Measurements from ENCODE around the gene PITPNM3. TPM values are rescaled to one million over a fixed set of nuclear protein-coding genes. Genes with fewer than 3 reads are reported as not detected.

PITPNM3 gene
- total RNA-seq, 1 experiment from 2014 or later, result 0.71 TPM

- intact Hi-C loops (cut with micrococcal nuclease; ENCODE audit: unreplicated experiment), result no loop called here
- no peaks in the 10 kb centered on the region for H3K36me3 ChIP-seq (ENCODE audit: insufficient read depth, low read length, poor library complexity, severe bottlenecking)
- CTCF ChIA-PET, result no interaction called here
- no peak overlapping the region for H3K27ac ChIP-seq (ENCODE audit: low read depth, low read length, poor library complexity, severe bottlenecking)
- no peaks in the 10 kb centered on the region for H3K9me3 ChIP-seq (ENCODE audit: low read depth, low read length, poor library complexity, severe bottlenecking)
- no TSS peak for BruUV-seq (replicated peaks)
- no peak for DNase-seq (ENCODE audit: low spot score)
- H3K27me3 ChIP-seq (replicated peaks; ENCODE audit: insufficient read depth, low read depth, low read length, poor library complexity), result no peaks in the 10 kb centered on the region
- TF ChIP-seq, protein P1, sequence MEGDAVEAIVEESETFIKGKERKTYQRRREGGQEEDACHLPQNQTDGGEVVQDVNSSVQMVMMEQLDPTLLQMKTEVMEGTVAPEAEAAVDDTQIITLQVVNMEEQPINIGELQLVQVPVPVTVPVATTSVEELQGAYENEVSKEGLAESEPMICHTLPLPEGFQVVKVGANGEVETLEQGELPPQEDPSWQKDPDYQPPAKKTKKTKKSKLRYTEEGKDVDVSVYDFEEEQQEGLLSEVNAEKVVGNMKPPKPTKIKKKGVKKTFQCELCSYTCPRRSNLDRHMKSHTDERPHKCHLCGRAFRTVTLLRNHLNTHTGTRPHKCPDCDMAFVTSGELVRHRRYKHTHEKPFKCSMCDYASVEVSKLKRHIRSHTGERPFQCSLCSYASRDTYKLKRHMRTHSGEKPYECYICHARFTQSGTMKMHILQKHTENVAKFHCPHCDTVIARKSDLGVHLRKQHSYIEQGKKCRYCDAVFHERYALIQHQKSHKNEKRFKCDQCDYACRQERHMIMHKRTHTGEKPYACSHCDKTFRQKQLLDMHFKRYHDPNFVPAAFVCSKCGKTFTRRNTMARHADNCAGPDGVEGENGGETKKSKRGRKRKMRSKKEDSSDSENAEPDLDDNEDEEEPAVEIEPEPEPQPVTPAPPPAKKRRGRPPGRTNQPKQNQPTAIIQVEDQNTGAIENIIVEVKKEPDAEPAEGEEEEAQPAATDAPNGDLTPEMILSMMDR (conservative IDR thresholded peaks at IDR 0.05; ENCODE audit: low read depth, low read length), result no peak
- no peak for TF ChIP-seq EZH2 (IDR thresholded peaks at IDR 0.05; ENCODE audit: borderline replicate concordance, low read depth, low read length, poor library complexity, severe bottlenecking)
- H3K4me1 ChIP-seq (ENCODE audit: insufficient read depth, low read length, poor library complexity, severe bottlenecking), result peaks cover 41% of the 10 kb centered on the region
- POLR2A ChIA-PET (ENCODE audit: low non-redundant PET), result no interaction called here
- H3K4me3 ChIP-seq (ENCODE audit: low read depth, low read length, poor library complexity, severe bottlenecking), result no peak overlapping the region
These were observed 63.3 kb downstream of the PITPNM3 start for GRCh38 chr17:6492892-6493674.

DNA sequence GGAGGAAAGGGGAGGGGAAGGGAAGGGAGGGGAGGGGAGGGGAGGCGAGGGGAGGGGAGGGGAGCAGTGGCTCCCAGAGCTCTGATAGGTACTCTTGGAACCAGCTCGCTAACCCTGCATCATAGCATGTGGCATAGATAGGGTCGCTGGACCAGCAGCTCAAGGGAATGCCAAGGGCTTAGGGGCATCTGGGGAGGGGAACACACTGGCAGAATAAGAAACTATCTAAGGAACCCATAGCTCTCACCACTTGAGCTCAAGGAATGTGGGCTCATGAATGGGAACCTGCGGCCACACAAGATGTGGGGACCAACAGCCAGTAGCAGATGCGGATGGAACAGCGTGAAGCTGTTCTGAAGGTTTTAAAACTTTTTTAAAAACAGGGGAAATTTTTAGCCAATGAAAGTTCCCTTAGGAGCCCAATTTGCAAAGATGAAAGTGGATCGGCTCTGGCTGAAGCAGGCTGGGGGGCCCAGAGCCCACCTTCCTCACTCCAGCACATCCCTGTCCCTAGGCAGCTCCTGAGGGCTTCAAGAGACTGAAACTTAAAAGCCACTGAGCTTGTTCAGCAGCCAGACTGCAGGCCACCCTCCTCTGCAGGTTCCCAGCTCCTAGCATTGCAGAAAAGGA is 65.2 kb downstream of the PITPNM3 start:
- H3K9me3 ChIP-seq (ENCODE audit: low read depth, low read length, poor library complexity, severe bottlenecking), result no peaks in the 10 kb centered on the region
- DNase-seq (ENCODE audit: low spot score), result no peak
- H3K36me3 ChIP-seq (ENCODE audit: insufficient read depth, low read length, poor library complexity, severe bottlenecking), result no peaks in the 10 kb centered on the region
- POLR2A ChIA-PET (ENCODE audit: low non-redundant PET), result no interaction called here
- H3K4me1 ChIP-seq (ENCODE audit: insufficient read depth, low read length, poor library complexity, severe bottlenecking), result peaks cover 41% of the 10 kb centered on the region
- CTCF ChIA-PET, result no interaction called here
- TF ChIP-seq EZH2 (IDR thresholded peaks at IDR 0.05; ENCODE audit: borderline replicate concordance, low read depth, low read length, poor library complexity, severe bottlenecking), result no peak
- TF ChIP-seq, protein P1 (conservative IDR thresholded peaks at IDR 0.05; ENCODE audit: low read depth, low read length), result no peak
- no peaks in the 10 kb centered on the region for H3K27me3 ChIP-seq (replicated peaks; ENCODE audit: insufficient read depth, low read depth, low read length, poor library complexity)
- H3K4me3 ChIP-seq (ENCODE audit: low read depth, low read length, poor library complexity, severe bottlenecking), result no peak overlapping the region
- H3K27ac ChIP-seq (ENCODE audit: low read depth, low read length, poor library complexity, severe bottlenecking), result no peak overlapping the region
- intact Hi-C loops (cut with micrococcal nuclease; ENCODE audit: unreplicated experiment), result no loop called here
- no TSS peak for BruUV-seq (replicated peaks)

GRCh38 chr17:6489016-6489550 is 67.3 kb downstream of the PITPNM3 start:
- no TSS peak for BruUV-seq (replicated peaks)
- no peaks in the 10 kb centered on the region for H3K36me3 ChIP-seq (ENCODE audit: insufficient read depth, low read length, poor library complexity, severe bottlenecking)
- ChIA-PET CTCF (interaction anchor here (0.6 kb wide), 1 partner anchor 1125 kb away, joined by 6 read pairs; the partner anchor contains the start of gene FXR2), POLR2A (ENCODE audit: low non-redundant PET) (no interaction called here)
- H3K4me3 ChIP-seq (ENCODE audit: low read depth, low read length, poor library complexity, severe bottlenecking), result no peak overlapping the region
- no peak for TF ChIP-seq EZH2 (IDR thresholded peaks at IDR 0.05; ENCODE audit: borderline replicate concordance, low read depth, low read length, poor library complexity, severe bottlenecking)
- TF ChIP-seq, protein P1 (conservative IDR thresholded peaks at IDR 0.05; ENCODE audit: low read depth, low read length), result no peak
- no peak for DNase-seq (ENCODE audit: low spot score)
- H3K9me3 ChIP-seq (ENCODE audit: low read depth, low read length, poor library complexity, severe bottlenecking), result no peaks in the 10 kb centered on the region
- H3K4me1 ChIP-seq (ENCODE audit: insufficient read depth, low read length, poor library complexity, severe bottlenecking), result peaks cover 24% of the 10 kb centered on the region
- no peak overlapping the region for H3K27ac ChIP-seq (ENCODE audit: low read depth, low read length, poor library complexity, severe bottlenecking)
- intact Hi-C loops (cut with micrococcal nuclease; ENCODE audit: unreplicated experiment), result no loop called here
- H3K27me3 ChIP-seq (replicated peaks; ENCODE audit: insufficient read depth, low read depth, low read length, poor library complexity), result no peaks in the 10 kb centered on the region

All from A673 (cell line).